ENCODE data around the gene RPGRIP1L. TPM values are rescaled to one million over a fixed set of nuclear protein-coding genes. Genes with fewer than 3 reads are reported as not detected.

RPGRIP1L gene
- total RNA-seq, 1 donor from 2014 or later: 10.8 TPM

- no peak for TF ChIP-seq CTCF (IDR thresholded peaks at IDR 0.05)
- no peaks in the 10 kb centered on the region for H3K27me3 Mint-ChIP-seq (ENCODE audit: low read depth)
- DNase-seq (ENCODE audit: low spot score): no peak
- no peaks in the 10 kb centered on the region for H3K4me1 Mint-ChIP-seq (ENCODE audit: low read depth)
- peaks cover 2% of the 10 kb centered on the region for H3K36me3 Mint-ChIP-seq (ENCODE audit: low read depth)
- no peak overlapping the region for H3K4me3 Mint-ChIP-seq (ENCODE audit: unreplicated experiment)
- H3K9me3 Mint-ChIP-seq (ENCODE audit: low read depth): peaks cover 18% of the 10 kb centered on the region
- no peak overlapping the region for H3K27ac Mint-ChIP-seq (ENCODE audit: unreplicated experiment)
Measured at GRCh38 chr16:53576904-53577303, 126.8 kb downstream of the RPGRIP1L start.

- H3K27me3 Mint-ChIP-seq (ENCODE audit: low read depth): no peaks in the 10 kb centered on the region
- no peak overlapping the region for H3K4me3 Mint-ChIP-seq (ENCODE audit: unreplicated experiment)
- TF ChIP-seq CTCF (IDR thresholded peaks at IDR 0.05): no peak
- H3K27ac Mint-ChIP-seq (ENCODE audit: unreplicated experiment): no peak overlapping the region
- no peak for DNase-seq (ENCODE audit: low spot score)
- peaks cover 25% of the 10 kb centered on the region for H3K9me3 Mint-ChIP-seq (ENCODE audit: low read depth)
- peaks cover 8% of the 10 kb centered on the region for H3K36me3 Mint-ChIP-seq (ENCODE audit: low read depth)
- no peaks in the 10 kb centered on the region for H3K4me1 Mint-ChIP-seq (ENCODE audit: low read depth)
Measured at GRCh38 chr16:53576210-53576609, 127.4 kb downstream of the RPGRIP1L start.

- TF ChIP-seq CTCF (IDR thresholded peaks at IDR 0.05): no peak
- Mint-ChIP-seq H3K9me3 (ENCODE audit: low read depth) (peaks cover 34% of the 10 kb centered on the region), H3K4me1 (ENCODE audit: low read depth) (peaks cover 4% of the 10 kb centered on the region), H3K4me3 (ENCODE audit: unreplicated experiment) (no peak overlapping the region), H3K27me3 (ENCODE audit: low read depth) (peaks cover 4% of the 10 kb centered on the region), H3K36me3 (ENCODE audit: low read depth) (peaks cover 11% of the 10 kb centered on the region), H3K27ac (ENCODE audit: unreplicated experiment) (no peak overlapping the region)
- DNase-seq (ENCODE audit: low spot score): no peak
Measured at GRCh38 chr16:53571763-53572162, 131.9 kb downstream of the RPGRIP1L start.

GRCh38 chr16:53566552-53567245, 137.0 kb downstream of the RPGRIP1L start:
- no peak for TF ChIP-seq CTCF (IDR thresholded peaks at IDR 0.05)
- H3K36me3 Mint-ChIP-seq (ENCODE audit: low read depth): peaks cover 7% of the 10 kb centered on the region
- no peak for DNase-seq (ENCODE audit: low spot score)
- peaks cover 14% of the 10 kb centered on the region for H3K4me1 Mint-ChIP-seq (ENCODE audit: low read depth)
- H3K4me3 Mint-ChIP-seq (ENCODE audit: unreplicated experiment): no peak overlapping the region
- no peak overlapping the region for H3K27ac Mint-ChIP-seq (ENCODE audit: unreplicated experiment)
- H3K9me3 Mint-ChIP-seq (ENCODE audit: low read depth): peaks cover 14% of the 10 kb centered on the region
- peaks cover 5% of the 10 kb centered on the region for H3K27me3 Mint-ChIP-seq (ENCODE audit: low read depth)

GRCh38 chr16:53565296-53565863, 138.3 kb downstream of the RPGRIP1L start:
- Mint-ChIP-seq H3K4me3 (ENCODE audit: unreplicated experiment) (no peak overlapping the region), H3K4me1 (ENCODE audit: low read depth) (peaks cover 14% of the 10 kb centered on the region), H3K27ac (ENCODE audit: unreplicated experiment) (no peak overlapping the region), H3K9me3 (ENCODE audit: low read depth) (peaks cover 2% of the 10 kb centered on the region), H3K36me3 (ENCODE audit: low read depth) (no peaks in the 10 kb centered on the region), H3K27me3 (ENCODE audit: low read depth) (peaks cover 6% of the 10 kb centered on the region)
- no peak for TF ChIP-seq CTCF (IDR thresholded peaks at IDR 0.05)
- DNase-seq (ENCODE audit: low spot score): no peak

Data from chondrocyte (in vitro differentiated cells).